HCT116 (cell line): ENCODE measurements around the gene ARHGEF17. TPM values are rescaled to one million over a fixed set of nuclear protein-coding genes. Genes with fewer than 3 reads are reported as not detected.

ENCODE experiments used
- ATAC-seq: fragments of 200-7000 bp; cut with Tn5 transposase; 2 replicates; pipeline ENCODE4 v1.9.1; 2020; ENCODE audit warnings: mild to moderate bottlenecking, moderate library complexity
- BruUV-seq: library from RNA; stranded (reverse); fragments of 400-500 nt; replicated peaks from 2 replicates; lab custom pipeline; 2021; lab: Mats Ljungman, UMichigan
- CTCF ChIA-PET: fragments of 300-600 bp; sonication (Branson Sonifier 250); formaldehyde crosslinking; loops from one replicate; lab custom pipeline; 2021; ENCODE audit warnings: antibody characterized with exemption; lab: Charles Lee
- POLR2A ChIA-PET: fragments of 300-600, 350-600 bp; sonication (Branson Sonifier 250); formaldehyde crosslinking; loops from one replicate; lab custom pipeline; 2021; ENCODE audit warnings: antibody characterized with exemption; lab: Charles Lee
- RAD21 ChIA-PET, 2 experiments: fragments of 300-600 bp; sonication (Branson Sonifier 250); formaldehyde crosslinking; loops; one replicate each; lab custom pipeline; 2023; ENCODE audit warnings: low total read pairs in 2 of 2; ENCODE audit not compliant: uncharacterized antibody in 2 of 2, unreplicated experiment in 2 of 2, low non-redundant PET in 1 of 2; lab: Charles Lee
- DNase-seq: peaks from one replicate; pipeline ENCODE4 v3.0.0-alpha.2; 2010; ENCODE audit warnings: low read depth, low spot score
- H2AFZ ChIP-seq: fragments of 200-600 bp; shearing (Covaris generic), sonication (generic); 2 replicates; pipeline ENCODE4 v1.6.1; 2017; ENCODE audit warnings: low read depth, mixed run types, mixed read lengths, antibody characterized with exemption, low read length; ENCODE audit not compliant: poor library complexity, severe bottlenecking
- H3K27ac ChIP-seq: 2 replicates; pipeline ENCODE4 v1.5.1; 2012; ENCODE audit warnings: low read depth, low read length
- H3K27me3 ChIP-seq: fragments of 200-600 bp; sonication (generic); 2 replicates; pipeline ENCODE4 v1.6.1; 2016; ENCODE audit warnings: mixed run types, low read length, mixed read lengths; ENCODE audit not compliant: insufficient read depth
- H3K36me3 ChIP-seq, 2 experiments: fragments of 200-500 bp in 1 of 2; fragments of 200-600 bp in 1 of 2; sonication (Bioruptor generic) in 1 of 2; sonication (generic) in 1 of 2; 2 replicates each; pipeline versions ENCODE4 v1.5.1 to v1.6.1; 2014 to 2016; ENCODE audit warnings: low read length in 2 of 2, inconsistent platforms in 1 of 2, mixed read lengths in 1 of 2, mixed run types in 1 of 2; ENCODE audit not compliant: insufficient read depth in 2 of 2, control insufficient read depth in 1 of 2
- H3K4me1 ChIP-seq, 2 experiments: fragments of 200-600 bp in 1 of 2; sonication (generic) in 1 of 2; 2 replicates each; pipeline versions ENCODE4 v1.5.1 to v1.6.1; 2012 to 2017; ENCODE audit warnings: low read length in 2 of 2, inconsistent platforms in 1 of 2, mild to moderate bottlenecking in 1 of 2, mixed read lengths in 1 of 2, mixed run types in 1 of 2, moderate library complexity in 1 of 2; ENCODE audit not compliant: insufficient read depth in 2 of 2, control insufficient read depth in 1 of 2
- H3K4me2 ChIP-seq: fragments of 200-600 bp; sonication (generic); 2 replicates; pipeline ENCODE4 v1.6.1; 2017; ENCODE audit warnings: mixed run types, low read length, mixed read lengths
- H3K4me3 ChIP-seq, 2 experiments: fragments of 200-600 bp in 1 of 2; sonication (generic) in 1 of 2; replicated peaks in 1 of 2; 2 replicates each; pipeline ENCODE4 v1.5.1; 2011 to 2016; ENCODE audit warnings: low read length in 2 of 2, control low read depth in 1 of 2, low read depth in 1 of 2, mild to moderate bottlenecking in 1 of 2, mixed read lengths in 1 of 2, mixed run types in 1 of 2
- H3K79me2 ChIP-seq: fragments of 200-600 bp; sonication (generic); 2 replicates; pipeline ENCODE4 v1.6.1; 2017; ENCODE audit warnings: mild to moderate bottlenecking, mixed run types, low read length, moderate library complexity, mixed read lengths; ENCODE audit not compliant: insufficient read depth
- H3K9ac ChIP-seq: fragments of 200-600 bp; sonication (generic); 2 replicates; pipeline ENCODE4 v1.6.1; 2016; ENCODE audit warnings: low read length, mixed read lengths
- H3K9me2 ChIP-seq: fragments of 200-600 bp; sonication (generic), shearing (Covaris generic); 2 replicates; pipeline ENCODE4 v1.6.1; 2017; ENCODE audit warnings: mixed run types, mild to moderate bottlenecking, moderate library complexity; ENCODE audit not compliant: insufficient read depth
- H3K9me3 ChIP-seq, 2 experiments: fragments of 200-500 bp in 1 of 2; fragments of 200-600 bp in 1 of 2; sonication (Bioruptor generic) in 1 of 2; sonication (generic) in 1 of 2; 2 replicates each; pipeline ENCODE4 v1.6.1; 2014 to 2017; ENCODE audit warnings: low read length in 2 of 2, mixed read lengths in 2 of 2, inconsistent platforms in 1 of 2, low read depth in 1 of 2, mild to moderate bottlenecking in 1 of 2, mixed run types in 1 of 2, moderate library complexity in 1 of 2; ENCODE audit not compliant: control insufficient read depth in 1 of 2, insufficient read depth in 1 of 2
- H4K20me1 ChIP-seq: fragments of 200-600 bp; sonication (generic), shearing (Covaris generic); 2 replicates; pipeline ENCODE4 v1.6.1; 2017; ENCODE audit warnings: mixed run types, mild to moderate bottlenecking, moderate library complexity; ENCODE audit not compliant: insufficient read depth
- ATF3 ChIP-seq: IDR thresholded peaks from 2 replicates; pipeline ENCODE4 v1.6.1; 2012
- CBX3 ChIP-seq: IDR thresholded peaks from 2 replicates; pipeline ENCODE4 v1.6.1; 2012; ENCODE audit warnings: low read depth
- CEBPB ChIP-seq: IDR thresholded peaks from 2 replicates; pipeline ENCODE4 v1.6.1; 2012; ENCODE audit warnings: low read depth
- EGR1 ChIP-seq: IDR thresholded peaks from 2 replicates; pipeline ENCODE4 v1.6.1; 2012; ENCODE audit warnings: low read depth
- EZH2phosphoT487 ChIP-seq: fragments of 200-600 bp; IDR thresholded peaks from 2 replicates; pipeline ENCODE4 v1.6.1; 2018; ENCODE audit warnings: antibody characterized with exemption, borderline replicate concordance
- JUND ChIP-seq: IDR thresholded peaks from 2 replicates; pipeline ENCODE4 v1.6.1; 2012
- MAX ChIP-seq: IDR thresholded peaks from 2 replicates; pipeline ENCODE4 v1.6.1; 2012
- POLR2AphosphoS5 ChIP-seq: IDR thresholded peaks from 2 replicates; pipeline ENCODE4 v1.6.1; 2011; ENCODE audit warnings: mild to moderate bottlenecking, low read depth, low read length, moderate library complexity
- RAD21 ChIP-seq: IDR thresholded peaks from 2 replicates; pipeline ENCODE4 v1.6.1; 2012; ENCODE audit warnings: low read depth, mild to moderate bottlenecking
- REST ChIP-seq: IDR thresholded peaks from 2 replicates; pipeline ENCODE4 v1.6.1; 2012; ENCODE audit warnings: low read depth
- SP1 ChIP-seq: IDR thresholded peaks from 2 replicates; pipeline ENCODE4 v1.6.1; 2012; ENCODE audit warnings: low read depth
- SRF ChIP-seq: IDR thresholded peaks from 2 replicates; pipeline ENCODE4 v1.6.1; 2012; ENCODE audit warnings: low read depth
- TCF7L2 ChIP-seq: IDR thresholded peaks from 2 replicates; pipeline ENCODE4 v1.7.0; 2011; ENCODE audit warnings: borderline replicate concordance, inconsistent platforms; ENCODE audit not compliant: insufficient read depth, insufficient read length; ENCODE audit errors: extremely low read depth
- YY1 ChIP-seq: IDR thresholded peaks from 2 replicates; pipeline ENCODE4 v1.6.1; 2011; ENCODE audit warnings: low read length, low read depth, moderate library complexity, mild to moderate bottlenecking; ENCODE audit not compliant: insufficient replicate concordance; ENCODE audit errors: extremely low read depth
- ZBTB33 ChIP-seq: IDR thresholded peaks from 2 replicates; pipeline ENCODE4 v1.6.1; 2011; ENCODE audit warnings: mild to moderate bottlenecking, low read length, moderate library complexity; ENCODE audit not compliant: insufficient replicate concordance; ENCODE audit errors: extremely low read depth
- ZNF274 ChIP-seq: fragments of 200-500 bp; sonication (Bioruptor generic); IDR thresholded peaks from 2 replicates; pipeline ENCODE4 v1.6.1; 2014; ENCODE audit warnings: mild to moderate bottlenecking, low read depth, low read length, inconsistent platforms
- intact Hi-C: fragments of 100-400 bp; cut with micrococcal nuclease; formaldehyde crosslinking; loops from 2 replicates; pipeline ENCODE4 v1.10.0; 2022
- total RNA-seq: library from RNA; stranded (reverse); gene quantifications from one replicate; pipeline ENCODE4 v1.2.1, GENCODE V29; 2021; ENCODE audit not compliant: unreplicated experiment

The ARHGEF17 gene
- total RNA-seq, 1 experiment from 2014 or later: 18.2 TPM

GRCh38 chr11:73401924-73402833 lies 94.1 kb downstream of the ARHGEF17 start:
- no peak overlapping the region for H2AFZ ChIP-seq
- ChIA-PET CTCF (interaction anchor here (0.9 to 1.2 kb wide), 3 partner anchors 9 to 529 kb away, joined by 3 to 4 read pairs (median 4); no protein-coding TSS in a partner anchor), RAD21 (interaction anchor here (1.4 to 1.6 kb wide), 2 partner anchors 224 to 258 kb away, joined by 6 read pairs; no protein-coding TSS in a partner anchor), POLR2A (interaction anchor here (1.6 kb wide), 1 partner anchor 223 kb away, joined by 3 read pairs; no protein-coding TSS in a partner anchor)
- no peak overlapping the region for H3K4me3 ChIP-seq
- no peaks in the 10 kb centered on the region for H4K20me1 ChIP-seq
- H3K36me3 ChIP-seq: no peaks in the 10 kb centered on the region; a peak in 1 of 4 replicates
- no peak overlapping the region for H3K9ac ChIP-seq
- no peak for TF ChIP-seq EGR1
- no peak for TF ChIP-seq EZH2phosphoT487
- no peak for TF ChIP-seq MAX
- TF ChIP-seq REST: no peak
- no peak for TF ChIP-seq SRF
- TF ChIP-seq POLR2AphosphoS5: no peak; the same call in 1 of the 2 replicates
- no peak for TF ChIP-seq JUND
- no peak for TF ChIP-seq CEBPB
- TF ChIP-seq RAD21: no peak
- no peak for TF ChIP-seq CBX3
- TF ChIP-seq ATF3: no peak
- TF ChIP-seq ZBTB33: no peak
- TF ChIP-seq YY1: no peak
- TF ChIP-seq SP1: no peak
- TF ChIP-seq ZNF274: no peak
- TF ChIP-seq TCF7L2: no peak
- DNase-seq (no peak), ATAC-seq (no peak)
- H3K79me2 ChIP-seq: no peaks in the 10 kb centered on the region
- H3K4me1 ChIP-seq: no peaks in the 10 kb centered on the region
- BruUV-seq: no TSS peak
- no peaks in the 10 kb centered on the region for H3K27me3 ChIP-seq
- H3K27ac ChIP-seq: no peak overlapping the region
- intact Hi-C loops: loop anchor here (2.0 kb wide), 1 partner anchor 529 kb away; no protein-coding TSS in a partner anchor
- no peaks in the 10 kb centered on the region for H3K9me2 ChIP-seq
- H3K9me3 ChIP-seq: no peaks in the 10 kb centered on the region
- H3K4me2 ChIP-seq: no peak overlapping the region
